GM21367 (cell line): Measurements from ENCODE around the gene TAF5.
"Not testable (repeated sequence)": the region's sequence is repeated elsewhere in the genome, so short reads cannot be mapped to it uniquely, and the experiment has no call there.

Source experiments
- ATAC-seq: cut with Tn5 transposase; IDR thresholded peaks from one replicate; pipeline ENCODE4 v1.9.1; 2021; ENCODE audit not compliant: unreplicated experiment

TAF5 gene

DNA sequence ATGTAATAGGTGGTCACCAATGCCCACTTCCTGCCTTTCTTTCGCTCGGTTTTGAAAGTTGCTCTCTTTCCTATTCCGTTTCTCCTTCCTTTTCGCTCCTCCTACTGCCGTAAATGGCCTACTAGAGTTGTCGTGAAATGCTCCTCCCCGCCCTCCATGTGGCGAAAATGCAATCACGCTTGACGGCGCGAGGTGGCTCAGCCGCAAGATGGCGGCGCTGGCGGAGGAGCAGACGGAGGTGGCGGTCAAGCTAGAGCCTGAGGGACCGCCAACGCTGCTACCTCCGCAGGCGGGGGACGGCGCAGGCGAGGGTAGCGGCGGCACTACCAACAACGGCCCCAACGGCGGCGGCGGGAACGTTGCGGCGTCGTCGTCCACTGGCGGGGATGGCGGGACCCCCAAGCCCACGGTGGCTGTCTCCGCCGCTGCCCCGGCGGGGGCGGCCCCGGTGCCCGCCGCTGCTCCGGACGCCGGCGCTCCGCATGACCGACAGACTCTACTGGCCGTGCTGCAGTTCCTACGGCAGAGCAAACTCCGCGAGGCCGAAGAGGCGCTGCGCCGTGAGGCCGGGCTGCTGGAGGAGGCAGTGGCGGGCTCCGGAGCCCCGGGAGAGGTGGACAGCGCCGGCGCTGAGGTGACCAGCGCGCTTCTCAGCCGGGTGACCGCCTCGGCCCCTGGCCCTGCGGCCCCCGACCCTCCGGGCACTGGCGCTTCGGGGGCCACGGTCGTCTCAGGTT, at the start of gene TAF5:
TSS of gene TAF5 (plus strand) at position 195 of the 737 bp plus-strand sequence. CDS start at position 209, 14 bp downstream.
- ATAC-seq, result peak; percentile 41

- ATAC-seq, result no peak
These were observed 39.9 kb upstream of the TAF5 start for GRCh38 chr10:103327906-103328305.

DNA sequence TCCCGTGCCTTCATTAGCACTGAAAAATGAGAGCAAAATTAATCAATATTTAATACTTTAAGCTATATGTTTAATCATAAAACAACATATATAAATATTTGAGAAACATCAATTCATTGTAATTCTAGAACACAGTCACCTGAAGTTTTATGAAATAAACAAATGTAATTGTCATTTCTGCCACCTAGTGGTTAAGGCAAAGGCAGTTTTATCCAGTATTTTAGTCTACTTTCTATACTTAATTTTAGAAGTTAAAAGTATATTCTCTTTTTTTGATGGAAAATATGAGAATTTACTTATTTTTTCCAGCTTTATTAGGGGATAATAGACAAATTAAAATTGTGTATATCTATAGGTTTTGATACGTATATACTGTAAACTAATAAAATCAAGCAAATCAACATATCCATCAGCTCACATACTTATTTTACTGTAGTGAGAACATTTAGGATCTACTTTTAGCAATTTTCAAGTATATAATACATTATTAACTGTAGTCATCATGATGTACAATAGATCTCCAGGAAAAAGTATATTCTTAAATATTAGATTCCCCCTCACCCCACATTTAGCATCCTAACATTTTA, 33.7 kb upstream of the TAF5 start:
- ATAC-seq, result no peak

- ATAC-seq, result no peak
These were observed 33.2 kb upstream of the TAF5 start for GRCh38 chr10:103334567-103334966.

GRCh38 chr10:103336370-103336769, 31.4 kb upstream of the TAF5 start:
- no peak for ATAC-seq

- ATAC-seq, result no peak
These were observed 17.6 kb upstream of the TAF5 start for GRCh38 chr10:103350175-103350516.

GRCh38 chr10:103350517-103351260, 17.1 kb upstream of the TAF5 start, which contains the start of gene PCGF6:
TSS of gene PCGF6 (minus strand) at chr10:103351140. CDS start at chr10:103351066, 74 bp downstream.
- ATAC-seq, result no peak

GRCh38 chr10:103353281-103353680, 14.5 kb upstream of the TAF5 start:
- ATAC-seq, result no peak

- ATAC-seq, result not testable (repeated sequence)
These were observed 13.2 kb upstream of the TAF5 start for GRCh38 chr10:103354567-103354966.

- no peak for ATAC-seq
These were observed 11.7 kb upstream of the TAF5 start for GRCh38 chr10:103355906-103356599.

GRCh38 chr10:103359493-103359892, 8.3 kb upstream of the TAF5 start:
- not testable (repeated sequence) for ATAC-seq

DNA sequence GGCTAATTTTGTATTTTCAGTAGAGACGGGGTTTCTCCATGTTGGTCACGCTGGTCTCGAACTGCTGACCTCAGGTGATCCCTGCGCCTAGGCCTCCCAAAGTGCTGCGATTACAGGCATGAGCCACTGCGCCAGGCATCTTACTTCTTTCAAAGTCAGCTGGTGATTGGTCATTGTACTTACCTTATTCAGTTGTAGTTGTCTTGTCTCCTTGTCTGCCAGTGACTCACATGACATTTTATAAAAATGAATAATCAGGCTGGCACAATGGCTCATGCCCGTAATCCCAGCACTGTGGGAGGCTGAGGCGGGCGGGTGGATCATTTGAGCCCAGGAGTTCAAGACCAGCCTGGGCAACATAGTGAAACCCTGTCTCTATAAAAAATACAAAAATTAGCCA, 7.0 kb upstream of the TAF5 start:
- ATAC-seq, result not testable (repeated sequence)

- ATAC-seq, result no peak
These were observed 396 bp upstream of the TAF5 start for GRCh38 chr10:103367379-103367781.

GRCh38 chr10:103373544-103373943, 5.8 kb downstream of the TAF5 start:
- ATAC-seq, result no peak

GRCh38 chr10:103374263-103374662, 6.5 kb downstream of the TAF5 start:
- ATAC-seq, result no peak

GRCh38 chr10:103382769-103383168, 15.0 kb downstream of the TAF5 start:
- ATAC-seq, result no peak

DNA sequence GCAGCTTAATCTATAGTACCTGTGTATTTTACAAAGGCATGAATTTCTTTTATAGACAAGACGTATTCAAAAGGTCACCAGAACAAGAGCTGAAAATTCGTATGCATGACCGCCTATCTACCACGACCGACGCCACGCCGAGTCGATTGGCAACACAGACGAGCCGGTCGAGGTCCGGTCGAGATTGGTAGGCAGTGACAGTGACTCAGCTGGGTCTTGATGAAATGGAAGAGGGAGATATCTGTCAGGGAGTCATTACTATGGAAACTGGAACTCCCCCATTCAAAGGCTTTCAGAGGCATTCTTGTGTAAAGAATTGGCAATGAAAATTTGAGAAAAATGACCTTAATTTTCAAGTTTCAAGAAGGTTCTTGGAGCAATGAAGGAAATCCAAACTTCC, 26.4 kb downstream of the TAF5 start:
- no peak for ATAC-seq

GRCh38 chr10:103395754-103396066, 27.9 kb downstream of the TAF5 start:
- ATAC-seq, result no peak

DNA sequence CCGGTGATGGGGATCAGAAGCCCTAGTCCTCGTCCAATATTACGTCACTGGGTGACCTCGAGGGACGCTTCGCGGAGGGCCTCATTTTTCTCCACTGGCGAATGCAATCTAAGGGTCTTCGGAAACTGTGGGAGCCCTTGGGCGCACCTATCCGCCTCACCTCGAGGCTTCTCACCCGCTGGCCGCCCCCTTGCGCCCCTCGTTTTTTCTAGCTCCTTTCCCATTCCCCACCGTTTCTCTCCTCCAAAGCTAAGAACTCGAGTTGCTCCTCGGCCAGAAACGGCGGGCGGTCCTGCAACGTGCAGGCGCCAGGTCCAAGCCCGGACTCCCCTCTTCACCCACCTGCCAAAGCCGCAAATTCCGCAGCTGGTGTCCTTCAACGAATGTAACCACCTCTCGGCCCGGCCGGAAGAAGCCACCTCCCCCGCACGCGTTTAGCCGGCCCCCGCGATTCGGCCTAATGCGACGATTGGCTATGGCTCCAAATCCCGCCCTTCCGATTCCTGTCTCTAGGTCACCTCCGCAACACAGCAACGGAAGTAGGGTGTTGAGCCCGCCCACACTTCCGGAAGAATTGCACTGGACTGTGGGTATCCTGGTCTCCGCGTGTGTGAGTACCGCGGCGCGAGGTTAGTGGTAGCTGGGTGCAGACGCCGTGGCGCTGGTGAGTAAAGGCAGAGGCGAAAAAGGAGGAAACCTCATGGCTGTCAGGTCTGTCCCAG, 28.5 kb downstream of the TAF5 start, which contains the start of the genes ATP5MK and PDCD11:
TSS of gene ATP5MK (minus strand) at position 409 of the 722 bp plus-strand sequence. CDS start 4,018 bp downstream, outside the sequence.
TSS of gene PDCD11 (plus strand) at position 560 of the 722 bp plus-strand sequence. CDS start 1,801 bp downstream, outside the sequence.
- ATAC-seq, result peak; percentile 99

- no peak for ATAC-seq
These were observed 29.0 kb downstream of the TAF5 start for GRCh38 chr10:103396789-103397087.
